NOMO-1 treated with DMSO at 0.1 percent for 48 hours (cell line): Measurements from ENCODE around the gene ZPLD1.

Experiments
- DNase-seq: peaks from one replicate; lab custom pipeline; 2025; ENCODE audit not compliant: unreplicated experiment; lab: John Stamatoyannopoulos, UW

The ZPLD1 gene

DNA sequence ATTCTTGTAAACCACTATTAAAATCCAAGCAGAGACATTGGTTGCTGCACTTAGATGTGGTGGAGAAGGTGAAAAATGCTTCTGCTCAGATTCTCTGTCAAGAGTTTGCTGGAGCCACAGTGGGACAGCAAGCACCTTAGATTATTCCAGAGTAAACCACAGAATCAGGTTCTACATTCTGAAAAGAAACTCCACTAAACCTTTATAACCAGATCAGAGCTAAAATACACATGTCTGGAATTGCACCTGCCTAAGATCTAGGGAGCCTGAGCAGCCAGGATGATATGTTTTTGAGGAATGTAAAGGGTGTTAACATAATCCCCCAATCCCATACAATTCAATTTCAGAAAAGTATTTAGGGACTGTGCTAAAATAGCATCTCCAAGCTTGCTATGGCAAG, at the start of gene ZPLD1:
TSS of gene ZPLD1 (plus strand) at position 301 of the 400 bp plus-strand sequence. CDS start 3,473 bp downstream, outside the sequence.
- DNase-seq, result no peak

- DNase-seq, result no peak
Measured at GRCh38 chr3:102390171-102390864, 44.5 kb upstream of the ZPLD1 start.

- no peak for DNase-seq
Measured at GRCh38 chr3:102390916-102391315, 43.9 kb upstream of the ZPLD1 start.

DNA sequence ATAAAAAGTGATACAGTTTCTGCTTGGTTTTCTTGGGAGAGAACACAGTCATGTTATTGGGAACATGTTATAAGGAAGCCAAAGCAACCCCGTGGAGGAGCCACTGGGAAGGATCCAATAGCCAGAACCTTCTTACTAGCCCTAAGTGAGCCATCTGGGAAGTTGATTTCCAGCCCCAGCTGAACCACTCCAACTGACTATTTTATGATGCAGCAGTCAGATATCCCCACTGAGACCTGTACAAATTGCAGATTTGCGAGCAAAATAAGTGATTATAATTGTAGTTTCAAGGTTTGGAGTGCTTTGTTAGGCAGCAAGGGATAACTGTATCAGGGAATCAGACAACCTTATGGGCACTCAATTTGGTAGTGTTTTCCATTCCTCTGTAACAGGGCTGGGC, 43.3 kb upstream of the ZPLD1 start:
- no peak for DNase-seq

DNA sequence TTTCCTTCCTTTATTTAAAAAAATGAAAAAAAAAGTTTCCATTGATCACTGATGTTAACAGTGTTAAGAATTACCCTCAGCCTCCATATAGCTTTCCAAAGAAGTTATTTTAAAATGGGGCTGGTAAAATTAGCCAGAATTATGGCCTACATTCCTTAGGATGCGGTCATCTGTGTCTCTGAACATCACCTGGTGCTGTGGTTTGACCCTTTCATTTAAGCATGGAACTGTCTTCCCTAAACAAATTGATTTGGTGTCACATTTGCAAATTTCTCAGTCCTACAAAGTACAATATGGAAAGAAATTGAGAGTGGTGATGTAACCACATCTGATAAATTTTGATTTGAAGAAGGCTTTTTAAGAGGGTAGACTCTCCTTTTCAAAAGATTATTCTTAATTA, 40.3 kb upstream of the ZPLD1 start:
- no peak for DNase-seq

DNA sequence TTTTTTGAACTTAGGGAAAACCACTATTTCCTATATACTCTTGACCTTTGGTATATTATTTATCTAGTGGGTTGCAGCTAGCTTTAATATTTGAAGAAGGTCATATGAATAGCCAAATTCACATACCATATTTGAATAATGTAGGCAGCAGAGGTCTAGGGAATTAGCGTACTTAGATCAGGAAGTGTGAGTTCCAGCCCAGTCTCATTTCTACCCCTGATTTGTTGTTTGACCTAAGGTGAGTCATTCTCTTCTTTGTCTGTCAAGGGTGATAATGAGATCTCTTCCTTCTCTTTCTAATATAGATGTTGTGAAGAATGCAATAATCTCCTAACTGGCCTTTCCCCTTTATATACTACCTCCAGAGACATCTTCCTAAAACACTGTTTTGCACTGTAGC, 36.6 kb upstream of the ZPLD1 start:
- DNase-seq, result no peak

DNA sequence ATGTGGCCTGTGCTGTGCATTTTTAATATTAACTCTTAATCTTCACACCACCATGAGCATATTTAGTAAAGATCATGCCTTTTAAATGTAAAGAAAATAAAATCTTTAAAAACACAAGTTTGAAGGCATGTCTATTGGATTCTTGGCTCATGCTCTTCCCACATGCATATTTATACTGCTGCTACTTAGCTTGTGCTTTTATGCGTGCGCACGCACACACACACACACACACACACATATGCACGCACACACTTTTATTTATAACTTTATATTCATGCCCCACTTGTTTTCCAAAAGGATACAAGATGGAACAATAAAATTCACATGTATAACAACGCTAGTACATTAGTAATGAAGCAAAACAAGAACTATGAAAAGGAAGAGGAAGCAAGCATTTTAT, 36.1 kb upstream of the ZPLD1 start:
- DNase-seq, result no peak

DNA sequence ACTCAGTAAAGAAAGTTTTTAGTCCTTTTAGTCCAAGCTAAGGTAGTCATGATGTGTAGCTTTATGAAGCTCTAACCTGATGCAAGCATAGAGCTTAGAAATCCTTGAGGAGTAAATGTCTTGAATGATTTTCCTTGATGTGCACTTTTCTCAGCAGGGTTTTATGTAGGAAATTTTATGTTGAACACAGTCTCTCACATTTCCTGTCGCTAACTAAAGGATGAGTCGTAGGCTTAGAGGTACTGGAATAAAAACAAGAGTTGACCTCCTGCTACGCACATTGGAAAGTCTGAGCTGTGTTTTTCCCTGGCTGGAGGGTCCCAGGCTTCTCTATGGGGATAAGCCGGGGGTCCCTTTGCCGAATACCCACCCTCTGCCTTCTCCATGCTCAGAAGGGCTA, 34.7 kb upstream of the ZPLD1 start:
- no peak for DNase-seq

- no peak for DNase-seq
Measured at GRCh38 chr3:102400766-102401165, 34.0 kb upstream of the ZPLD1 start.

DNA sequence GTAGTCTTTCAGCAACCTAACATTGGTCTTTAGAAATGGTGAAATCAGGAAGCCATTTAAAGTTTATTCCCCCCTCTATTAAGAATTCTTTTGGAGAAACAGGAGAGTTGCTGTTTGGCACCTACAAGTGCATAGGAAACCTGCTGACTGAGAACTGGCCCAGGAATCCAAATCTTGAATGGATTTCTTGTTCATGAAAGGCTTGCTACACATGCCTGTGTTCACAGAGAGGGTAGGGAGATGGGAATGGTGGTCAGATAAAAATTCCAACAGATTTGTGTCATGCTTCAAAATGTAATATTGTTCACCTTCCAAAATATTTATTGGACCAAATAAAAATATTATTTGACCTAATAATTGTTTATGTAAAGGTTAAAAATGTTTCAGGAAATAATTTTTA, 24.2 kb upstream of the ZPLD1 start:
- no peak for DNase-seq

GRCh38 chr3:102415553-102415952, 19.3 kb upstream of the ZPLD1 start:
- DNase-seq, result no peak

DNA sequence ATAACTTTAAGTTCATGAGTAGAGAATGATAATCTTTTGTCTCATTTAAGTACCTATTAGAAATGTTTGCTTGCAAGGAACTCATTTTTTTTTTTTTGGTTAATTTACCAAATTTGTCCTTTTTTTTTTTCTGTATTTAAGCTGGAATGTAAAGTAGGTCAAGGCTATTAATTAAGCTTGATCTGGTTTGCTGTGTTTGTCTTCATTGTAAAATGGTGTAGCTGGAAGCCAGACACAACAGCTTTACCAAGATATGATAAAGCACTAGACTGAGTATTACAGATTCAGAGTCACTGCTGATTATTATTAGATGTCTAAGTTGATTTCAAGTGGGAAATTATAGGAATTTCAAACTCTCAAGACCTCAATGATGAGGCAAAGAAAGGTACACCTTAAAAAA, 15.0 kb upstream of the ZPLD1 start:
- DNase-seq, result no peak

- DNase-seq, result no peak
Measured at GRCh38 chr3:102441832-102442231, 7.0 kb downstream of the ZPLD1 start.

- DNase-seq, result no peak
Measured at GRCh38 chr3:102443021-102443420, 8.2 kb downstream of the ZPLD1 start.

GRCh38 chr3:102444101-102444500, 9.3 kb downstream of the ZPLD1 start:
- DNase-seq, result no peak

- no peak for DNase-seq
Measured at GRCh38 chr3:102447272-102447671, 12.5 kb downstream of the ZPLD1 start.

DNA sequence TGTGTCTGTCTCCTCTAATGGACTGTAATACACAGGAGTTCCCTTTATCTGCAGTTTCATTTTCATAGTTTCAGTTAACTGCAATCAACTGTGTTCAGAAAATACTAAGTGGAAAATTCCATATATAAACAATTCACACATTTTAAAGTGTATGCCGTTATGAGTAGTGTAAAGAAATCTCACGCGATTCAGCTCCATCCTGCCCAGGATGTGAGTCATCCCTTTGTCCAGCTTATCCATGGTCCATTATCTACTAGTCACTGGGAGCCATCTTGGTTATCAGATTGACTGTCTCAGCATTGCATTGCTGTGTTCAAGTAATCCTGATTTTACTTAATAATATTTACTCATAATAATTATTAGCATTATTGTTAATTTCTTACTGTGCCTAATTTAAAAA, 14.5 kb downstream of the ZPLD1 start:
- DNase-seq, result peak; percentile 11

GRCh38 chr3:102449930-102450329, 15.1 kb downstream of the ZPLD1 start:
- no peak for DNase-seq

GRCh38 chr3:102450976-102451375, 16.2 kb downstream of the ZPLD1 start:
- DNase-seq, result no peak

DNA sequence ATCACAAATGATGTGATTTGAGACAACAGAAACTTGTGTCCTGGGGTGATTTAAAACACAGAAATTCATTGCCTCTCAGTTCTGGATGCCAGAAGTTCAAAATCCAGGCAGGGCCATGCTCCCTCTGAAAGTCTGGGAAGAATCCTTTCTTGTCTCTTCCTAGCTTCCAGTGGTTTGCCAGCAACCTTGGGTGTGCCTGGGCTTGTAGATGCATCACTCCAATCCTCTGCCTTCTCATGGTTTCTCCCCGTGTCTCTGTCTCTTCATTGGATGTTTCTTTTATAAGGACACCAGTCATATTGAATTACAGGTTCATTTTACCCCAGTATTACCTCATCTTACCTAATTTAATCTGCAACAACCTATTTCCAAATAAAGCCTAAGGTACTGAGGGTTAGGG, 16.7 kb downstream of the ZPLD1 start:
- no peak for DNase-seq

DNA sequence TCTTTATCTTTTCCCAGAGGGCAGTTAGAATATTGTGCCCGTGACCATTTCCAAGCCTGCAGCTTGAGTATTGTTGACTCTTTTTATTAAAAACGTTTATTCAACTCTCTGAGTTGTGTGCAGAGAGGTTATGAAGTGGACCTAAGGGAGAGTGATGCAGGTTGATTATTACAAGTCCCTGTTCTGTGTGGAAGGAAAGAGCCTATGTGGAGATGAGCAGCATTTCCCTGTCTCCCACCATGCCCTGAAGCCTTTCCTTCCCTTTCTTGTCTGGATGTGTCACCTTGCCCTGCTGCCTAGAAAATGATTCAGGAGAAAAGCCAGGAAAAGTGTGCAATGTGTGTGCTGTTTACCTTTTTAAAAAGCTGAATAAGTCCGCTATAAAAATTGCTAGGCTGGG, 19.4 kb downstream of the ZPLD1 start:
- no peak for DNase-seq

DNA sequence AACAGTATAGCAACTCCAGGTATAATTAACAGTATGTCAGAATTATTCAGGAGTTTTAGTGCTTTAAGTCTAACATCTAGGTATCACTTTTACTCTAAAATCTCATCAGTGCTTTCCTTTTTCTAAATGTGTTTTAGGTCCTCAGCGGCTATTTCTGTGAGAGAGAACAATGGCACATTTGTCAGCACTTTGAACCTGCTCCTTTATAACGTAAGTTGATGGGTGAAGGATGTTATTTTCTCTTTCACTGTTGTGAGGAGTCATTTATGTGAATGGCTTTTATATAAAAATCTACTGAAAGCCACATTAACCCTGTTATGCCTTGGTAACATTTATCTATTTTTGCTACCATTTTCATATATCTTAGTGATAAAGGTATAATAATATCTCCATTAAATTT, 22.8 kb downstream of the ZPLD1 start:
- DNase-seq, result no peak

- no peak for DNase-seq
Measured at GRCh38 chr3:102460579-102460978, 25.8 kb downstream of the ZPLD1 start.
